22Rv1 (cell line): ENCODE results near the gene ATP6V0E2.

Source experiments
- H3K27ac ChIP-seq: fragments of 450-650 bp; 2 replicates; pipeline ENCODE4 v1.5.1; 2017
- CTCF ChIP-seq: fragments of 450-650 bp; IDR thresholded peaks from 2 replicates; pipeline ENCODE4 v1.5.1; 2017; ENCODE audit warnings: mild to moderate bottlenecking
- ZFX ChIP-seq: fragments of 450-650 bp; IDR thresholded peaks from 2 replicates; pipeline ENCODE4 v1.6.1; 2017; ENCODE audit warnings: antibody characterized with exemption, borderline replicate concordance

The ATP6V0E2 gene

GRCh38 chr7:149866139-149866778, 7.5 kb upstream of the ATP6V0E2 start:
- TF ChIP-seq CTCF (no peak), ZFX (no peak)
- no peak overlapping the region for H3K27ac ChIP-seq

- no peak for TF ChIP-seq ZFX
- no peak for TF ChIP-seq CTCF
- H3K27ac ChIP-seq, result no peak overlapping the region
Measured at GRCh38 chr7:149866779-149867447, 6.9 kb upstream of the ATP6V0E2 start.

GRCh38 chr7:149867762-149868622, 5.8 kb upstream of the ATP6V0E2 start:
- TF ChIP-seq ZFX (no peak), CTCF (no peak)
- H3K27ac ChIP-seq, result no peak overlapping the region

GRCh38 chr7:149868623-149869290, 5.0 kb upstream of the ATP6V0E2 start:
- H3K27ac ChIP-seq, result no peak overlapping the region
- TF ChIP-seq ZFX (no peak), CTCF (no peak)

- TF ChIP-seq ZFX (no peak), CTCF (no peak)
Measured at GRCh38 chr7:149869291-149869650, 4.5 kb upstream of the ATP6V0E2 start.

GRCh38 chr7:149869867-149870266, 3.9 kb upstream of the ATP6V0E2 start:
- no peak overlapping the region for H3K27ac ChIP-seq
- TF ChIP-seq ZFX (no peak), CTCF (no peak)

More at GRCh38 chr7:149869291-149869650, 4.5 kb upstream of the ATP6V0E2 start:
- H3K27ac ChIP-seq, result no peak overlapping the region
